Calu3 (cell line): ENCODE results near the gene RGS1. TPM values are rescaled to one million over a fixed set of nuclear protein-coding genes. Genes with fewer than 3 reads are reported as not detected.
A peak's percentile ranks its signal among the peaks of the same experiment; 100 is the strongest.

ENCODE experiments used
- BruUV-seq: library from RNA; stranded (reverse); fragments of 400-500 nt; replicated peaks from 2 replicates; lab custom pipeline; 2021; lab: Mats Ljungman, UMichigan
- CTCF ChIA-PET: fragments of 300-600 bp; sonication (Branson Sonifier 250); formaldehyde crosslinking; loops from one replicate; lab custom pipeline; 2022; ENCODE audit warnings: antibody characterized with exemption; lab: Charles Lee
- DNase-seq: peaks from one replicate; pipeline ENCODE4 v3.0.0; 2022
- H3K27ac Mint-ChIP-seq: one replicate; pipeline ENCODE4 v1.8.0; 2022; ENCODE audit warnings: mixed read lengths; ENCODE audit not compliant: unreplicated experiment
- H3K27me3 Mint-ChIP-seq: one replicate; pipeline ENCODE4 v1.8.0; 2022; ENCODE audit warnings: mixed read lengths; ENCODE audit not compliant: unreplicated experiment
- H3K36me3 Mint-ChIP-seq: one replicate; pipeline ENCODE4 v1.8.0; 2022; ENCODE audit warnings: mild to moderate bottlenecking, moderate library complexity, mixed read lengths; ENCODE audit not compliant: insufficient read depth, unreplicated experiment
- H3K4me1 Mint-ChIP-seq: one replicate; pipeline ENCODE4 v1.8.0; 2022; ENCODE audit warnings: mild to moderate bottlenecking, low read depth, mixed read lengths; ENCODE audit not compliant: unreplicated experiment
- H3K4me3 Mint-ChIP-seq: one replicate; pipeline ENCODE4 v1.8.0; 2022; ENCODE audit warnings: mild to moderate bottlenecking, low read depth, moderate library complexity, mixed read lengths; ENCODE audit not compliant: unreplicated experiment
- H3K9me3 Mint-ChIP-seq: one replicate; pipeline ENCODE4 v1.8.0; 2022; ENCODE audit warnings: low read depth, mixed read lengths; ENCODE audit not compliant: unreplicated experiment
- intact Hi-C: fragments of 100-400 bp; cut with micrococcal nuclease; formaldehyde crosslinking; loops from one replicate; pipeline ENCODE4 v1.10.0; 2022; ENCODE audit not compliant: unreplicated experiment
- total RNA-seq: library from RNA; stranded (reverse); gene quantifications from 2 replicates; pipeline ENCODE4 v1.2.3, GENCODE V29; 2022
- TF ChIP-seq, protein P1 (sequence below): fragments of 200-600 bp; IDR thresholded peaks from one replicate; pipeline ENCODE4 v1.8.0; 2022; ENCODE audit warnings: antibody characterized with exemption; ENCODE audit not compliant: unreplicated experiment

Gene RGS1
- total RNA-seq, 1 experiment from 2014 or later = not detected

DNA sequence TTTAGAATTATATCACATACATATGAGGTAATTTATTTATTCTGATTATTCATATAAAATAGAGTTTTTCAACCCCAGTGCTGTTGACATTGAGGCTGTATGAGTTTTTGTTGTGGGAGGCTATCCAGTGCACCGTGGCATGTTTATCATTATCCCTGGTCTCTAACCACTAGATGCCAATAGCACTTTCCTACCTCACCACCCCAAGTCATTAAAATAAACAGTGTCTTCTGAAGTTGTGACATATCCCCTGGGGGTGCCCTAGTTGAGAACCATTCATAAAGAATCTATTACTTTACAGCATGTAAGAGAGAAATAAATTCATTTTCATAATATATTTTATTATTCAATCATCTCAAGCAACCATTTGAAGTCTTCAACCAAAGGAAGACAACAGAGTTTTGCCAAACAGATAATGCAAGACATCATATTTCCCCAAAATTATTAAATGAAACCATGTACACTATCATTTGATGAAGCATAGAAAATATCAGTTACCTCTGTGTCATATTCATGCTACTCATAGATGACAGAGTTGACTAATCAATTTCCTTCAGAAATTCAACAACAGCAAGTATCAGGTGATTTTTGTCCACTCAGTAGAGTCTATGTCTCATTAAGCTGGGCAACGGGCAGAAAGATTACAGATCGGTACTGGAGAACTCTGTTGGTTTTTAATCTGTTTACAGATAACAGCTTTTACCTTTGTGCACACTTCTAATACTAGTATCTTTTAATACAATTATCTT lies 39.5 kb upstream of the RGS1 start:
- CTCF ChIA-PET = no interaction called here
- Mint-ChIP-seq H3K36me3 (no peaks in the 10 kb centered on the region), H3K27ac (no peak overlapping the region), H3K9me3 (no peaks in the 10 kb centered on the region), H3K27me3 (no peaks in the 10 kb centered on the region), H3K4me3 (no peak overlapping the region), H3K4me1 (peaks cover 22% of the 10 kb centered on the region)
- TF ChIP-seq, protein P1, sequence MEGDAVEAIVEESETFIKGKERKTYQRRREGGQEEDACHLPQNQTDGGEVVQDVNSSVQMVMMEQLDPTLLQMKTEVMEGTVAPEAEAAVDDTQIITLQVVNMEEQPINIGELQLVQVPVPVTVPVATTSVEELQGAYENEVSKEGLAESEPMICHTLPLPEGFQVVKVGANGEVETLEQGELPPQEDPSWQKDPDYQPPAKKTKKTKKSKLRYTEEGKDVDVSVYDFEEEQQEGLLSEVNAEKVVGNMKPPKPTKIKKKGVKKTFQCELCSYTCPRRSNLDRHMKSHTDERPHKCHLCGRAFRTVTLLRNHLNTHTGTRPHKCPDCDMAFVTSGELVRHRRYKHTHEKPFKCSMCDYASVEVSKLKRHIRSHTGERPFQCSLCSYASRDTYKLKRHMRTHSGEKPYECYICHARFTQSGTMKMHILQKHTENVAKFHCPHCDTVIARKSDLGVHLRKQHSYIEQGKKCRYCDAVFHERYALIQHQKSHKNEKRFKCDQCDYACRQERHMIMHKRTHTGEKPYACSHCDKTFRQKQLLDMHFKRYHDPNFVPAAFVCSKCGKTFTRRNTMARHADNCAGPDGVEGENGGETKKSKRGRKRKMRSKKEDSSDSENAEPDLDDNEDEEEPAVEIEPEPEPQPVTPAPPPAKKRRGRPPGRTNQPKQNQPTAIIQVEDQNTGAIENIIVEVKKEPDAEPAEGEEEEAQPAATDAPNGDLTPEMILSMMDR = no peak
- DNase-seq = no peak
- intact Hi-C loops = no loop called here
- no TSS peak for BruUV-seq

DNA sequence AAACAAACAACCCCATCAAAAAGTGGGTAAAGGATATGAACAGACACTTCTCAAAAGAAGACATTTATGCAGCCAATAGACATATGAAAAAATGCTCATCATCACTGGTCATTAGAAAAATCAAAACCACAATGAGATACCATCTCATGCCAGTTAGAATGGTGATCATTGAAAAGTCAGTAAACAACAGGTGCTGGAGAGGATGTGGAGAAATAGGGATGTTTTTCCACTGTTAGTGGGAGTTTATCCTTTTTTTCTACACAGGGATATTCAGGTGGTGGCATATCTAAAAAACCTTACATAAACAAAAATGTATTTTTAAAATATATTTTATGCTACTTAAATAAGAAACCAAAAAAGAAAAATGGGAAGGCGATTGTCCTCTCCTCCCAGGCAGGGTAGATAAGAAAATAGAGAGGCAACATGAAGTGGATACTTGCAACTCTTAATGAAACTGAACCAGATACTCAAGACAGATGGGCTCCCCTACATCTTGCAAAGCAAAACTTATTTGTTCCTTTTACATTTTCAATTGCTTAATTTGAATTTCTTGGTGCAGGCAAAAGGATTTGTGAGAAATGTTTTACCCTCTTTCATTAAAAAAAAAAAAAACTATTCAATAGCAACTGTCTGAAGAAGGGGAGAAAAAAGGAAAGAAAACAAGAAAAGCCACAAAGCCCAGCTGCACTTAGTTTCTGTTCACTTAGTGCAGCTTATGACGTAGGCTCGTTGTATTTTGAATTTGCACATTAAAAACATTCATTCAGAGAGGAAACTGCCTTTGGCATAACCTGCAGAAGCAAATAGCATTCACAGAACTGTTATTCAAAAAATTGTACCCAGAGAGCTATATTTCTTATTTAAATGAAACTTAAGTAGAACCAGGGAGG lies 36.9 kb upstream of the RGS1 start:
- H3K4me1 Mint-ChIP-seq = peaks cover 13% of the 10 kb centered on the region
- H3K27ac Mint-ChIP-seq = peak overlapping the region; percentile 53
- H3K9me3 Mint-ChIP-seq = no peaks in the 10 kb centered on the region
- no peaks in the 10 kb centered on the region for H3K36me3 Mint-ChIP-seq
- BruUV-seq = no TSS peak
- DNase-seq = no peak
- H3K4me3 Mint-ChIP-seq = no peak overlapping the region
- CTCF ChIA-PET = interaction anchor here (0.5 to 1.2 kb wide), 3 partner anchors 12 to 468 kb away, joined by 4 to 5 read pairs (median 4); no protein-coding TSS in a partner anchor
- intact Hi-C loops = no loop called here
- TF ChIP-seq, protein P1 = no peak
- H3K27me3 Mint-ChIP-seq = no peaks in the 10 kb centered on the region

DNA sequence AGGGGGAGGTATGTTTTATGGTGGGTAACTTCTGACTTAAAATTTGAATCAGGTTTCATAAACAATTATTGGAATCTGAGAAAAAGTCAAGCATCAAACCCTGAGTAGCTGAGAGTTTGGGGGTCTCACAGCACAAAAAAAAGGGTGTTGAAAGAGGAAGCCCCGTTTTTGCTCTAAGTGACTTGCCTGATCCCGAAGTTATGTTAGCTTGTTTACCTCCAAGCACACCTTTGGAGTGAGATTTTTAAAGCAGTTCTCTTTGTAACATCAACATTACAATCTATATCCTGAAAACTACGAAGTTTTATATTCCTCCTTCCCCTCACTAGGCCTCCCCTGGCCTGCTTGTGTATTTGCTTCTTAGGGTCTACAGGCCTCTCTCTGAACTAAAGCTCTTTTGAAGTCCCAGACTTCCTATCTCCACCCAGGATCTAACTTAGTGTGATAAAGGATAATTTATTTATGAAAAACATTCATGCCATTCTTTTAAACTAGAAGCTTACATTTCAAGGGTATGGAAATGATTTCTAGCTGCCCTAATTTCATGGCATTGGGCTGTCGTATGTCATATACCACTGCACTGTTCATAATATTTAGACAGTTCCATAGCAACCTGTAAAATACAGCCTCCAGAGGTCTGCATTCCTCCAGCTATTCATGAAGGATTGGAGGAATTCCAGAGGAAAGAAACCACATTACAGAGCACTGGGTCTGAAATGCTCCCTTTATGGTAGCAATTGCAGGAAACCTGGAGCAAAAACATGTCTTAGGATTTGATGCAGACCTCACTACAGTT lies 36.1 kb upstream of the RGS1 start:
- TF ChIP-seq, protein P1 = no peak
- peak overlapping the region; percentile 53 for H3K27ac Mint-ChIP-seq

DNA sequence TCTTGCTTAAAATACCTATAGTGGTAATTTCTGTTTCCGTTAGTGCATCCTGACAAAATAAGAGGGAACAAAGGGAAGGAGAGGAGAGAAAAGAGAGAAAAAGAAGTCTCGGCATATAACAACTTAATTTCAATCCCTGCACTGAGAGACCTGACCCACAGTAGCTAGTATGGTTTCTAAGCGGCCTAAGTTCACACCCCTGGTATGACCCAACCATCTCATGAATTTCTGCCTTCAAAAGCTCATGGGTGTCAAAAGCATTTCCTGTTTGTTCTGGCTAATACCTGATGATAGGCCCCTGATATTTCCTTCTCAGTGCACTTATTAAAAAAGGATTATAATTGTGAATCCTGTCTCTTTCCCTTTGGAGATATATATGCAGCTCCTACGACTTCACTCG lies 32.1 kb upstream of the RGS1 start:
- Mint-ChIP-seq H3K27ac (no peak overlapping the region), H3K4me3 (no peak overlapping the region), H3K4me1 (peaks cover 8% of the 10 kb centered on the region), H3K27me3 (no peaks in the 10 kb centered on the region), H3K9me3 (no peaks in the 10 kb centered on the region), H3K36me3 (no peaks in the 10 kb centered on the region)
- TF ChIP-seq, protein P1 = no peak
- CTCF ChIA-PET = interaction anchor here (0.7 kb wide), 1 partner anchor 1018 kb away, joined by 4 read pairs; no protein-coding TSS in a partner anchor
- BruUV-seq = no TSS peak
- no peak for DNase-seq
- intact Hi-C loops = no loop called here

More for the DNA sequence above, 36.1 kb upstream of the RGS1 start:
- no TSS peak for BruUV-seq
- Mint-ChIP-seq H3K36me3 (no peaks in the 10 kb centered on the region), H3K27me3 (no peaks in the 10 kb centered on the region), H3K4me3 (no peak overlapping the region), H3K9me3 (no peaks in the 10 kb centered on the region), H3K4me1 (peaks cover 8% of the 10 kb centered on the region)
- no peak for DNase-seq
- CTCF ChIA-PET = interaction anchor here (0.5 to 1.2 kb wide), 4 partner anchors 11 to 467 kb away, joined by 3 to 5 read pairs (median 4); no protein-coding TSS in a partner anchor
- intact Hi-C loops = no loop called here
